Left cardiac atrium (tissue), 4 donors: Measurements from ENCODE around the gene ATE1. TPM values are rescaled to one million over a fixed set of nuclear protein-coding genes. Genes with fewer than 3 reads are reported as not detected.
A peak's percentile ranks its signal among the peaks of the same experiment; 100 is the strongest.
"Not testable (repeated sequence)": the region's sequence is repeated elsewhere in the genome, so short reads cannot be mapped to it uniquely, and the experiment has no call there.

Experiments used
- ATAC-seq, 2 donors: fragments of 200-7000 bp; cut with Tn5 transposase; one replicate each; pipeline ENCODE4 v1.9.1; 2020; ENCODE audit warnings: mild to moderate bottlenecking in 2 of 2, moderate library complexity in 2 of 2
- DNase-seq: peaks from one replicate; pipeline ENCODE4 v3.0.0-alpha.2; 2020
- intact Hi-C, 2 donors: fragments of 100-400 bp; cut with DNase I; formaldehyde crosslinking; loops; one replicate each; pipeline versions ENCODE4 v1.14.1 to v1.15.1; 2022 to 2023
- long read RNA-seq: library from polyadenylated mRNA; unstranded; transcript quantifications from one replicate; pipeline ENCODE4 v2.0.0, GENCODE V29; 2021
- total RNA-seq, 2 donors: library from RNA; stranded (reverse); fragmentation: NEBNext Ultra II Directional; extraction: Animal tissue kit (Norgen Biotek cat#: 25700); gene quantifications; one replicate each; pipeline ENCODE4 v1.2.1, GENCODE V29; 2021
- donor health status: DM: no; HTN: yes; CAD: no.
- donor health status: DM: no; HTN: yes; CAD: no; lungs with severe emphysema.
- donor health status: DM: yes; HTN: yes; CAD: no.
- donor health status: Dilated cardiomyopathy.

Gene ATE1
- total RNA-seq = 10 to 100 TPM; 37.8 to 47.7 TPM
- long read RNA-seq, full-length matches to known transcripts = 25 of 32 reads
- long read RNA-seq, partial matches to known transcripts = 0 of 32 reads
- long read RNA-seq, other reads (novel, unspliced or antisense) = 7 of 32 reads

- intact Hi-C loops = no loop called here
- ATAC-seq = peak; percentile 97 to 98
- DNase-seq = peak; percentile 93
Observed at GRCh38 chr10:121927841-121928527, at the start of gene ATE1. ATE1 (minus strand) TSS chr10:121928031; CDS start chr10:121927949, 82 bp downstream.

GRCh38 chr10:121976607-121977006, 48.8 kb upstream of the ATE1 start:
- intact Hi-C loops = loop anchor here in 1 of 2 donors (10.0 kb wide), 1 partner anchor 68 kb away; no protein-coding TSS in a partner anchor
- no peak for ATAC-seq
- DNase-seq = no peak

- intact Hi-C loops = loop anchor here in 1 of 2 donors (10.0 kb wide), 1 partner anchor 69 kb away; no protein-coding TSS in a partner anchor
- DNase-seq (no peak), ATAC-seq (peak; percentile 25 to 27)
Observed at GRCh38 chr10:121975295-121976086, 47.7 kb upstream of the ATE1 start.

- intact Hi-C loops = loop anchor here (5.0 to 10.0 kb wide), 2 partner anchors 42 to 70 kb away; no protein-coding TSS in a partner anchor
- ATAC-seq = peak; percentile 92 to 95
- peak; percentile 89 for DNase-seq
Observed at GRCh38 chr10:121974535-121975294, 46.9 kb upstream of the ATE1 start, which contains the start of gene NSMCE4A. NSMCE4A (minus strand) TSS chr10:121975217; CDS start chr10:121975165, 52 bp downstream.

- intact Hi-C loops = loop anchor here (5.0 to 10.0 kb wide), 2 partner anchors 42 to 71 kb away; no protein-coding TSS in a partner anchor
- ATAC-seq = no peak
- DNase-seq = no peak
Observed at GRCh38 chr10:121974019-121974534, 46.2 kb upstream of the ATE1 start.

- intact Hi-C loops = not testable (repeated sequence)
Observed at GRCh38 chr10:121969086-121969485, 41.3 kb upstream of the ATE1 start.

GRCh38 chr10:121965996-121966395, 38.2 kb upstream of the ATE1 start:
- intact Hi-C loops = no loop called here
- ATAC-seq (no peak), DNase-seq (no peak)

More at GRCh38 chr10:121969086-121969485, 41.3 kb upstream of the ATE1 start:
- not testable (repeated sequence) for ATAC-seq, DNase-seq

GRCh38 chr10:121961456-121961855, 33.6 kb upstream of the ATE1 start:
- intact Hi-C loops = no loop called here
- ATAC-seq = no peak
- DNase-seq = no peak

- no peak for DNase-seq
- no peak for ATAC-seq
Observed at GRCh38 chr10:121959671-121960070, 31.8 kb upstream of the ATE1 start.

GRCh38 chr10:121956111-121957061, 28.6 kb upstream of the ATE1 start:
- ATAC-seq (no peak), DNase-seq (no peak)
- intact Hi-C loops = no loop called here

More at GRCh38 chr10:121959671-121960070, 31.8 kb upstream of the ATE1 start:
- intact Hi-C loops = no loop called here

GRCh38 chr10:121952226-121952625, 24.4 kb upstream of the ATE1 start:
- no peak for DNase-seq
- ATAC-seq = no peak
- intact Hi-C loops = no loop called here

- intact Hi-C loops = no loop called here
Observed at GRCh38 chr10:121949451-121949850, 21.6 kb upstream of the ATE1 start.

GRCh38 chr10:121949049-121949448, 21.2 kb upstream of the ATE1 start:
- ATAC-seq = no peak
- DNase-seq = no peak
- intact Hi-C loops = no loop called here

More at GRCh38 chr10:121949451-121949850, 21.6 kb upstream of the ATE1 start:
- ATAC-seq (no peak), DNase-seq (no peak)

- intact Hi-C loops = no loop called here
- DNase-seq = no peak
- ATAC-seq = no peak
Observed at GRCh38 chr10:121947343-121948330, 19.8 kb upstream of the ATE1 start.

GRCh38 chr10:121942749-121943416, 15.1 kb upstream of the ATE1 start:
- intact Hi-C loops = no loop called here
- ATAC-seq (peak; percentile 88 to 89), DNase-seq (no peak)

GRCh38 chr10:121941532-121941931, 13.7 kb upstream of the ATE1 start:
- intact Hi-C loops = no loop called here
- DNase-seq (no peak), ATAC-seq (no peak)
